Glutamatergic neuron (in vitro differentiated cells): ENCODE measurements around the gene PLK1. TPM values are rescaled to one million over a fixed set of nuclear protein-coding genes. Genes with fewer than 3 reads are reported as not detected.
"Not testable (repeated sequence)": the region's sequence is repeated elsewhere in the genome, so short reads cannot be mapped to it uniquely, and the experiment has no call there.

ENCODE experiments used
- DNase-seq: peaks from one replicate; pipeline ENCODE4 v3.0.0; 2022
- H3K27ac Mint-ChIP-seq: one replicate; pipeline ENCODE4 v1.8.0; 2020; ENCODE audit warnings: mild to moderate bottlenecking, mixed read lengths, inconsistent platforms; ENCODE audit not compliant: unreplicated experiment
- H3K27me3 Mint-ChIP-seq: one replicate; pipeline ENCODE4 v1.8.0; 2020; ENCODE audit warnings: mild to moderate bottlenecking, moderate library complexity, mixed read lengths, inconsistent platforms; ENCODE audit not compliant: unreplicated experiment
- H3K36me3 Mint-ChIP-seq: one replicate; pipeline ENCODE4 v1.8.0; 2020; ENCODE audit warnings: mild to moderate bottlenecking, mixed read lengths, inconsistent platforms; ENCODE audit not compliant: unreplicated experiment
- H3K4me1 Mint-ChIP-seq: one replicate; pipeline ENCODE4 v1.8.0; 2020; ENCODE audit warnings: mild to moderate bottlenecking, low read depth, mixed read lengths, inconsistent platforms; ENCODE audit not compliant: unreplicated experiment
- H3K4me3 Mint-ChIP-seq: one replicate; pipeline ENCODE4 v1.8.0; 2020; ENCODE audit warnings: mild to moderate bottlenecking, mixed read lengths, inconsistent platforms; ENCODE audit not compliant: unreplicated experiment
- H3K9me3 Mint-ChIP-seq: one replicate; pipeline ENCODE4 v1.8.0; 2020; ENCODE audit warnings: mild to moderate bottlenecking, moderate library complexity, mixed read lengths, inconsistent platforms; ENCODE audit not compliant: unreplicated experiment
- long read RNA-seq: library from polyadenylated mRNA; unstranded; transcript quantifications from one replicate; pipeline ENCODE4 v2.0.0, GENCODE V29; 2020; ENCODE audit not compliant: unreplicated experiment
- total RNA-seq: library from RNA; stranded (reverse); fragmentation: NEBNext Ultra II Directional; extraction: Animal tissue kit (Norgen Biotek cat#: 25700); gene quantifications from one replicate; pipeline ENCODE4 v1.2.1, GENCODE V29; 2021; ENCODE audit not compliant: unreplicated experiment
- TF ChIP-seq, protein P1 (sequence below): fragments of 200-600 bp; sonication (generic); IDR thresholded peaks from one replicate; pipeline ENCODE4 v1.5.0; 2021; ENCODE audit not compliant: partially characterized antibody, unreplicated experiment

The PLK1 gene
- total RNA-seq, result 16.9 TPM
- long read RNA-seq, transcript PLK1-201 (10 exons, 2,227 nt), result major isoform, 18 of 19 reads
- long read RNA-seq, partial matches to known transcripts, result 0 of 19 reads
- long read RNA-seq, other reads (novel, unspliced or antisense), result 1 of 19 reads

DNA sequence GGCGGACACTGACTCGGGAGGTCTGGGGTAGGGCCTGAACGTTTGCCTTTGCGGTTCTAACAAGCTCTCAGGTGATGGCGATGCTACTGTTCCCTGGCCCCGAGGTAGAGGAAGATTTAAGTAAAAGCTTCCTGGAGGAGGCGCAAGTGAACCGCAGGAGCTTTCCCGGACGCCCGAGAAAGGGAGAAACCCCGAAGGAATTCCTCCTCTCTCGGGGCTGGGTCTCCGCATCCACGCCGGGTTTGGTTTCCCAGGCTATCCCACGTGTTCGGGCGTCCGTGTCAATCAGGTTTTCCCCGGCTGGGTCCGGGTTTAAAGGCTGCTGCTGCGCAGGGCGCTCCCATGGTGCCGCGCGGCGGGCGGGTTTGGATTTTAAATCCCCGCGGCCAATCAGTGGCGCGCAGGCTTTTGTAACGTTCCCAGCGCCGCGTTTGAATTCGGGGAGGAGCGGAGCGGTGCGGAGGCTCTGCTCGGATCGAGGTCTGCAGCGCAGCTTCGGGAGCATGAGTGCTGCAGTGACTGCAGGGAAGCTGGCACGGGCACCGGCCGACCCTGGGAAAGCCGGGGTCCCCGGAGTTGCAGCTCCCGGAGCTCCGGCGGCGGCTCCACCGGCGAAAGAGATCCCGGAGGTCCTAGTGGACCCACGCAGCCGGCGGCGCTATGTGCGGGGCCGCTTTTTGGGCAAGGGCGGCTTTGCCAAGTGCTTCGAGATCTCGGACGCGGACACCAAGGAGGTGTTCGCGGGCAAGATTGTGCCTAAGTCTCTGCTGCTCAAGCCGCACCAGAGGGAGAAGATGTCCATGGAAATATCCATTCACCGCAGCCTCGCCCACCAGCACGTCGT is at the start of gene PLK1:
PLK1 (plus strand) TSS at position 460 of the 844 bp plus-strand sequence; CDS start at position 504, 44 bp downstream.
- Mint-ChIP-seq H3K36me3 (no peaks in the 10 kb centered on the region), H3K27ac (peak within 1 kb of the TSS; percentile 62), H3K27me3 (peaks cover 3% of the 10 kb centered on the region), H3K4me1 (peaks cover 6% of the 10 kb centered on the region), H3K9me3 (no peaks in the 10 kb centered on the region), H3K4me3 (peak within 1 kb of the TSS; percentile 88)
- TF ChIP-seq, protein P1, sequence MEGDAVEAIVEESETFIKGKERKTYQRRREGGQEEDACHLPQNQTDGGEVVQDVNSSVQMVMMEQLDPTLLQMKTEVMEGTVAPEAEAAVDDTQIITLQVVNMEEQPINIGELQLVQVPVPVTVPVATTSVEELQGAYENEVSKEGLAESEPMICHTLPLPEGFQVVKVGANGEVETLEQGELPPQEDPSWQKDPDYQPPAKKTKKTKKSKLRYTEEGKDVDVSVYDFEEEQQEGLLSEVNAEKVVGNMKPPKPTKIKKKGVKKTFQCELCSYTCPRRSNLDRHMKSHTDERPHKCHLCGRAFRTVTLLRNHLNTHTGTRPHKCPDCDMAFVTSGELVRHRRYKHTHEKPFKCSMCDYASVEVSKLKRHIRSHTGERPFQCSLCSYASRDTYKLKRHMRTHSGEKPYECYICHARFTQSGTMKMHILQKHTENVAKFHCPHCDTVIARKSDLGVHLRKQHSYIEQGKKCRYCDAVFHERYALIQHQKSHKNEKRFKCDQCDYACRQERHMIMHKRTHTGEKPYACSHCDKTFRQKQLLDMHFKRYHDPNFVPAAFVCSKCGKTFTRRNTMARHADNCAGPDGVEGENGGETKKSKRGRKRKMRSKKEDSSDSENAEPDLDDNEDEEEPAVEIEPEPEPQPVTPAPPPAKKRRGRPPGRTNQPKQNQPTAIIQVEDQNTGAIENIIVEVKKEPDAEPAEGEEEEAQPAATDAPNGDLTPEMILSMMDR, result no peak
- DNase-seq, result peak; percentile 90

DNA sequence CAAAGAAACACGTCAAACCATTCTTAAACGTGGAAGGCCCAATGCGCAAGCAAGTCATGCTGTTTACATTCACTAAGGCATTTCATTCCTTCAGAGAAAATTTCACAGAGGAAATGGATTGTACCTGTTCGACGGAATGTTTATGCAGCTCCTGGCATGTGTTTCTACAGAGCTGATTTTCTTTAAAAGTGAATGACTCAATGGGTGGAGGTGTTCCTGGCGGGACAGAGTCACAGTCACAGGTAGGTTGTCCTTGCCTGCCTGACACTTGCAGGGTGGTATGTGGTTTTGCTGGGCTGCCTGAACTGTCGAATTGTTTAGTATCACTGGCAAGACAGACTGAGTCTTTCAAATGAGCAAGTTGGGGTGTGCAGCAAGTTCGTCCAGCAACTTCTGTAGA is 49.2 kb upstream of the PLK1 start:
- Mint-ChIP-seq H3K4me1 (no peaks in the 10 kb centered on the region), H3K4me3 (no peak overlapping the region), H3K27ac (no peak overlapping the region), H3K9me3 (no peaks in the 10 kb centered on the region), H3K27me3 (no peaks in the 10 kb centered on the region), H3K36me3 (no peaks in the 10 kb centered on the region)
- TF ChIP-seq, protein P1, result no peak
- no peak for DNase-seq

DNA sequence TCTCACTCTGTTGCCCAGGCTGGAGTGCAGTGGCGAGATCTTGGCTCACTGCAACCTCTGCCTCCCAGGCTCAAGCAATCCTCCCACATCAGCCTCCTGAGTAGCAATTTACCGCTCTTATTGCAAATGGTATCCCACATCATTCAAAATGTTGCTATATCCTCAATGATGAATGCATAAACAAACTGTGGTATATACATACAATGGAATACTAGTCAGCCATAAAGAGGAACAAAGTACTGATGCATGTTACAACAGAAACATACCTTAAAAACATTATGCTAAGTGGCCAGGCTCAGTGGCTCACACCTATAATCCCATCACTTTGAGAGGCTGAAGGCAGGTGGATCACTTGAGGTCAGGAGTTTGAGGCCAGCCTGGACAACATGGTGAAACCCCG is 46.8 kb upstream of the PLK1 start:
- H3K36me3 Mint-ChIP-seq, H3K27ac Mint-ChIP-seq, DNase-seq, H3K4me3 Mint-ChIP-seq, H3K9me3 Mint-ChIP-seq, H3K4me1 Mint-ChIP-seq, H3K27me3 Mint-ChIP-seq: not testable (repeated sequence)

DNA sequence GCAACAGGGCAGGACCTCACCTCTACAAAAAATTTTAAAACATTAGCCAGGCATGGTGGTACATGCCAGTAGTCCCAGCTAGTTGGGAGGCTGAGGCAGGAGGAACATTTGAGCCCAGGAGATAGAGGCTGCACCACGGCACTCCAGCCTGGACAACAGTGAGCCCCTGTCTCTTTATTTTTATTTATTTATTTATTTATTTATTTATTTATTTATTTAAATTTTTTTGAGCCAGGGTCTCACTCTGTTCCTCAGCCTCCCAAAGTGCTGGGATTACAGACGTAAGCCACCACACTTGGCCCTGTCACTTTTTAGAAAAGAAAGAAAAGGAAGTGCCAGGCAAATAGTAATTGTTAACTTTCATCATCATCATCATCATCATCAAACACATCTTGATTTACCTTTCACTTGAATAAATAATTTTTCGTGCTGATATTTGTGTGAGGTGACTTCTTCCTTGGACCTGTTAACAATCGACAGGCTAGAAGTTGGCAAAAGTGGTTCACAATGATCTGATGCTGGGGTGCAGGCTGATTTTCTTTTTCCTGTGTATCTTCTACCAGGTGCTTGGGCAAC is 44.1 kb upstream of the PLK1 start:
- no peaks in the 10 kb centered on the region for H3K27me3 Mint-ChIP-seq
- no peak overlapping the region for H3K27ac Mint-ChIP-seq
- TF ChIP-seq, protein P1, result no peak
- H3K4me3 Mint-ChIP-seq, result no peak overlapping the region
- DNase-seq, result no peak
- no peaks in the 10 kb centered on the region for H3K9me3 Mint-ChIP-seq
- H3K36me3 Mint-ChIP-seq, result no peaks in the 10 kb centered on the region
- no peaks in the 10 kb centered on the region for H3K4me1 Mint-ChIP-seq

DNA sequence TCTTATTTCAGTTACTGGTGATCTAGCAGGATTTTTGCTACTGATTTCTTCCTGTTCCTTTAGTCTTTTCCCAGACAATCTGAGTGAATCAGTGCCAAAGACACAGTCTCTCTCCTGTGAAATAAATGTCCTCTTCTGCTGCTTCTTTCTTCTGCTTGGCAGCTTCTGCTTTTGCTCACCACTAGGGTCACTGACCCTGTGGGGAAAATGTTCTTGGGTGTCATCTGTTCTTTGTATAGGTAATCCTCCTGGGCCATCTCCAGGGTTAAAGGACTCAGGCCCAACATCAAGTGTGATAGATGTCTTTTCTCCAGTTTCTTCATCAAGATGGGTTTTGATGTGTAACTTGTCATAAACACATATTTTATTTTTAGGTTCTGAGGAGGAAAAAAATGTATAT is 42.7 kb upstream of the PLK1 start:
- H3K4me3 Mint-ChIP-seq, result no peak overlapping the region
- H3K27ac Mint-ChIP-seq, result no peak overlapping the region
- DNase-seq, result no peak
- H3K36me3 Mint-ChIP-seq, result no peaks in the 10 kb centered on the region
- peaks cover 7% of the 10 kb centered on the region for H3K27me3 Mint-ChIP-seq
- TF ChIP-seq, protein P1, result no peak
- H3K4me1 Mint-ChIP-seq, result peaks cover 1% of the 10 kb centered on the region
- H3K9me3 Mint-ChIP-seq, result no peaks in the 10 kb centered on the region
